GM23338 (cell line): ENCODE measurements around the gene ULK4. TPM values are rescaled to one million over a fixed set of nuclear protein-coding genes. Genes with fewer than 3 reads are reported as not detected.

Source experiments
- ATAC-seq: fragments of 200-7000 bp; cut with Tn5 transposase; 3 replicates; pipeline ENCODE4 v1.9.1; 2020
- DNase-seq: peaks from one replicate; pipeline ENCODE4 v3.0.0-alpha.2; 2015; ENCODE audit warnings: low spot score
- H2AFZ ChIP-seq: fragments of 200-600 bp; sonication (generic); 2 replicates; pipeline ENCODE4 v1.8.0; 2016; ENCODE audit warnings: antibody characterized with exemption, mild to moderate bottlenecking, moderate library complexity
- H3F3A ChIP-seq: fragments of 200-600 bp; sonication (generic); replicated peaks from 2 replicates; pipeline ENCODE4 v1.8.0; 2017; ENCODE audit warnings: antibody characterized with exemption, mixed run types, low read depth
- H3K27ac ChIP-seq: fragments of 200-600 bp; sonication (generic); 2 replicates; pipeline ENCODE4 v1.6.1; 2016; ENCODE audit warnings: low read depth
- H3K27me3 ChIP-seq: fragments of 200-600 bp; sonication (generic); 2 replicates; pipeline ENCODE4 v1.8.0; 2016; ENCODE audit warnings: mild to moderate bottlenecking, mixed run types, moderate library complexity; ENCODE audit not compliant: insufficient read depth
- H3K36me3 ChIP-seq: fragments of 200-600 bp; sonication (generic); 2 replicates; pipeline ENCODE4 v1.8.0; 2016; ENCODE audit warnings: mild to moderate bottlenecking; ENCODE audit not compliant: insufficient read depth
- H3K4me1 ChIP-seq: fragments of 200-600 bp; sonication (generic); 2 replicates; pipeline ENCODE4 v1.8.0; 2016; ENCODE audit warnings: mild to moderate bottlenecking, moderate library complexity; ENCODE audit not compliant: insufficient read depth
- H3K4me2 ChIP-seq: fragments of 200-600 bp; sonication (generic); 2 replicates; pipeline ENCODE4 v1.7.1; 2017; ENCODE audit warnings: mixed run types
- H3K4me3 ChIP-seq: fragments of 200-600 bp; sonication (generic); 2 replicates; pipeline ENCODE4 v1.6.1; 2016; ENCODE audit warnings: mixed run types
- H3K79me2 ChIP-seq: fragments of 200-600 bp; sonication (generic); replicated peaks from 2 replicates; pipeline ENCODE4 v1.8.0; 2017; ENCODE audit warnings: mild to moderate bottlenecking; ENCODE audit not compliant: insufficient read depth
- H3K9me2 ChIP-seq: fragments of 200-600 bp; sonication (generic); 2 replicates; pipeline ENCODE4 v1.8.0; 2017; ENCODE audit not compliant: insufficient read depth
- H4K20me1 ChIP-seq: fragments of 200-600 bp; sonication (generic); replicated peaks from 2 replicates; pipeline ENCODE4 v1.8.0; 2017; ENCODE audit warnings: mild to moderate bottlenecking; ENCODE audit not compliant: insufficient read depth
- H3K27ac Mint-ChIP-seq: 2 replicates; pipeline ENCODE4 v1.8.0; 2020; ENCODE audit warnings: inconsistent platforms, mild to moderate bottlenecking, moderate library complexity, mixed read lengths
- H3K27me3 Mint-ChIP-seq: 3 replicates; pipeline ENCODE4 v1.8.0; 2022; ENCODE audit warnings: low read depth, mild to moderate bottlenecking, moderate library complexity, mixed read lengths, inconsistent platforms; ENCODE audit not compliant: insufficient read depth, poor library complexity
- H3K36me3 Mint-ChIP-seq: 3 replicates; pipeline ENCODE4 v1.8.0; 2021; ENCODE audit warnings: low read depth, mild to moderate bottlenecking, inconsistent platforms, moderate library complexity, mixed read lengths
- H3K4me1 Mint-ChIP-seq: 3 replicates; pipeline ENCODE4 v1.8.0; 2020; ENCODE audit warnings: mild to moderate bottlenecking, inconsistent platforms, mixed read lengths
- H3K4me3 Mint-ChIP-seq: 3 replicates; pipeline ENCODE4 v1.8.0; 2021; ENCODE audit warnings: moderate library complexity, mild to moderate bottlenecking, inconsistent platforms, mixed read lengths
- H3K9me3 Mint-ChIP-seq: 3 replicates; pipeline ENCODE4 v1.8.0; 2020; ENCODE audit warnings: moderate library complexity, mild to moderate bottlenecking, inconsistent platforms, mixed read lengths
- CREB1 ChIP-seq: fragments of 250-450 bp; sonication (Bioruptor Pico); IDR thresholded peaks from 2 replicates; pipeline ENCODE4 v1.5.0; 2020; ENCODE audit warnings: low read depth, mild to moderate bottlenecking, moderate library complexity
- CTCF ChIP-seq, 2 experiments: fragments of 200-600 bp in 1 of 2; sonication (generic) in 1 of 2; conservative IDR thresholded peaks; 2 replicates each; pipeline versions ENCODE4 v1.5.1 to v1.6.1; 2016 to 2017; ENCODE audit warnings: antibody characterized with exemption in 2 of 2, low read depth in 2 of 2, mild to moderate bottlenecking in 2 of 2, moderate library complexity in 1 of 2
- ETS1 ChIP-seq: IDR thresholded peaks from 2 replicates; pipeline ENCODE4 v1.6.1; 2016; ENCODE audit warnings: antibody characterized with exemption
- EZH2 ChIP-seq: fragments of 200-600 bp; sonication (generic); IDR thresholded peaks from one replicate; pipeline ENCODE4 v1.8.0; 2017; ENCODE audit warnings: antibody characterized with exemption, mild to moderate bottlenecking, low read depth; ENCODE audit not compliant: unreplicated experiment
- EZH2phosphoT487 ChIP-seq: fragments of 200-600 bp; sonication (generic); IDR thresholded peaks from one replicate; pipeline ENCODE4 v1.8.1; 2018; ENCODE audit warnings: antibody characterized with exemption; ENCODE audit not compliant: unreplicated experiment
- JUNB ChIP-seq: IDR thresholded peaks from one replicate; pipeline ENCODE4 v1.6.1; 2016; ENCODE audit warnings: antibody characterized with exemption; ENCODE audit not compliant: unreplicated experiment
- NANOG ChIP-seq: IDR thresholded peaks from 2 replicates; pipeline ENCODE4 v1.6.1; 2016; ENCODE audit warnings: antibody characterized with exemption, borderline replicate concordance
- POLR2AphosphoS5 ChIP-seq: IDR thresholded peaks from 2 replicates; pipeline ENCODE4 v1.6.1; 2016; ENCODE audit warnings: antibody characterized with exemption, low read depth
- REST ChIP-seq: IDR thresholded peaks from one replicate; pipeline ENCODE4 v1.6.1; 2018; ENCODE audit warnings: antibody characterized with exemption; ENCODE audit not compliant: unreplicated experiment
- STAT1 ChIP-seq: IDR thresholded peaks from one replicate; pipeline ENCODE4 v1.6.1; 2016; ENCODE audit warnings: antibody characterized with exemption; ENCODE audit not compliant: unreplicated experiment
- ZNF114 ChIP-seq: fragments of 250-450 bp; sonication (Bioruptor Pico); IDR thresholded peaks from 2 replicates; pipeline ENCODE4 v1.5.0; 2020; ENCODE audit warnings: mild to moderate bottlenecking, moderate library complexity
- ZNF331 ChIP-seq: fragments of 250-450 bp; sonication (Bioruptor Pico); IDR thresholded peaks from 2 replicates; pipeline ENCODE4 v1.5.0; 2020; ENCODE audit warnings: low read depth, mild to moderate bottlenecking, moderate library complexity
- ZNF462 ChIP-seq: fragments of 250-450 bp; sonication (Bioruptor Pico); IDR thresholded peaks from 2 replicates; pipeline ENCODE4 v1.5.0; 2020; ENCODE audit warnings: mild to moderate bottlenecking, moderate library complexity
- polyA plus RNA-seq: library from polyadenylated mRNA; unstranded; fragments of >200 nt; fragmentation: Nextera tagmentation; extraction: Ambion mirVana; gene quantifications from 2 replicates; pipeline ENCODE4 v1.2.1, GENCODE V29; 2016
- total RNA-seq: library from RNA; depleted of rRNA; stranded (reverse); fragments of >200 nt; shearing (Covaris generic); gene quantifications from 2 replicates; pipeline ENCODE4 v1.2.3, GENCODE V29; 2014

ULK4 gene
- total and polyA plus RNA-seq, 2 experiments from 2014 or later: 20.8 to 41.4 TPM

- H3K4me3 Mint-ChIP-seq: no peak overlapping the region
- no peak for ATAC-seq
- no peaks in the 10 kb centered on the region for H3K9me3 Mint-ChIP-seq
- no peaks in the 10 kb centered on the region for H3F3A ChIP-seq
- H3K36me3 ChIP-seq: no peaks in the 10 kb centered on the region
- H3K4me2 ChIP-seq: no peak overlapping the region
- no peak overlapping the region for H3K27ac Mint-ChIP-seq
- peaks cover 12% of the 10 kb centered on the region for H3K4me1 Mint-ChIP-seq
- peaks cover 6% of the 10 kb centered on the region for H3K4me1 ChIP-seq
- no peaks in the 10 kb centered on the region for H3K36me3 Mint-ChIP-seq
- no peak overlapping the region for H2AFZ ChIP-seq
- no peaks in the 10 kb centered on the region for H3K79me2 ChIP-seq
- peaks cover 2% of the 10 kb centered on the region for H3K27me3 Mint-ChIP-seq
- no peak overlapping the region for H3K4me3 ChIP-seq
- no peak for DNase-seq
- H3K27ac ChIP-seq: no peak overlapping the region
- TF ChIP-seq NANOG: no peak
- no peak for TF ChIP-seq POLR2AphosphoS5
- TF ChIP-seq EZH2phosphoT487: no peak
- TF ChIP-seq CTCF (conservative IDR thresholded peaks at IDR 0.05; ENCODE audit: low read depth in 2 of 2): no peak
- TF ChIP-seq JUNB: no peak
- no peak for TF ChIP-seq EZH2
- TF ChIP-seq STAT1: no peak
- no peak for TF ChIP-seq REST
- TF ChIP-seq CREB1 (CRISPR knock-in tag): no peak
- no peak for TF ChIP-seq ZNF331 (CRISPR knock-in tag)
- no peak for TF ChIP-seq ZNF462 (CRISPR knock-in tag)
- TF ChIP-seq ZNF114: no peak
- no peak for TF ChIP-seq ETS1
- H4K20me1 ChIP-seq: no peaks in the 10 kb centered on the region
- no peaks in the 10 kb centered on the region for H3K9me2 ChIP-seq
- no peaks in the 10 kb centered on the region for H3K27me3 ChIP-seq
Observed at GRCh38 chr3:41632700-41633099, 329.2 kb downstream of the ULK4 start.
